Peyer's patch (tissue), 4 donors: Measurements from ENCODE around the gene PFKL. TPM values are rescaled to one million over a fixed set of nuclear protein-coding genes. Genes with fewer than 3 reads are reported as not detected.

Experiments
- DNase-seq, 3 donors: peaks; one replicate each; pipeline ENCODE4 v3.0.0-alpha.2; 2017 to 2019
- H3K27ac ChIP-seq, 4 donors: fragments of 200-600 bp; sonication (generic); one replicate each; pipeline ENCODE4 v1.5.1; 2016 to 2019
- H3K27me3 ChIP-seq, 2 donors: fragments of 200-600 bp; sonication (generic); one replicate each; pipeline ENCODE4 v1.5.1; 2019
- H3K36me3 ChIP-seq, 3 donors: fragments of 200-600 bp; sonication (generic); one replicate each; pipeline ENCODE4 v1.5.1; 2016 to 2019
- H3K4me1 ChIP-seq, 4 donors: fragments of 200-600 bp; sonication (generic); one replicate each; pipeline ENCODE4 v1.5.1; 2016 to 2019
- H3K4me3 ChIP-seq, 4 donors: fragments of 200-600 bp; sonication (generic); 1 replicate in 3 of 4; 2 replicates in 1 of 4; pipeline ENCODE4 v1.5.1; 2016 to 2019; ENCODE audit warnings: mild to moderate bottlenecking in 1 of 4
- H3K9me3 ChIP-seq, 4 donors: fragments of 200-600 bp; sonication (generic); one replicate each; pipeline ENCODE4 v1.5.1; 2016 to 2019; ENCODE audit warnings: mild to moderate bottlenecking in 1 of 4
- CTCF ChIP-seq, 6 experiments: fragments of 450-650 bp in 4 of 6; fragments of 200-600 bp in 2 of 6; sonication (generic) in 1 of 6; IDR thresholded peaks; one replicate each; pipeline ENCODE4 v1.5.1; 2017 to 2019; ENCODE audit warnings: antibody characterized with exemption in 6 of 6, mild to moderate bottlenecking in 3 of 6, moderate library complexity in 1 of 6
- POLR2A ChIP-seq, 2 donors: fragments of 450-650 bp; IDR thresholded peaks; one replicate each; pipeline ENCODE4 v1.5.1; 2017; ENCODE audit warnings: antibody characterized with exemption in 2 of 2, mild to moderate bottlenecking in 2 of 2, moderate library complexity in 2 of 2
- total RNA-seq, 4 donors: library from RNA; depleted of rRNA; stranded (reverse); fragments of >200 nt; gene quantifications; one replicate each; pipeline ENCODE4 v1.1.0, GENCODE V29; 2016

Gene PFKL
- total RNA-seq, 4 donors from 2014 or later: 192 to 404 (median 274) TPM

- H3K4me3 ChIP-seq: no peak overlapping the region
- no peaks in the 10 kb centered on the region for H3K27me3 ChIP-seq
- H3K9me3 ChIP-seq: no peaks in the 10 kb centered on the region
- DNase-seq: no peak
- no peak overlapping the region for H3K27ac ChIP-seq
- H3K4me1 ChIP-seq: peaks cover 0 to 5% (median 0%) of the 10 kb centered on the region in 4 donors
- TF ChIP-seq POLR2A (IDR thresholded peaks at IDR 0.05): no peak
- no peak for TF ChIP-seq CTCF (IDR thresholded peaks at IDR 0.05)
- H3K36me3 ChIP-seq: peaks cover 0 to 95% (median 0%) of the 10 kb centered on the region in 3 donors
Observed at GRCh38 chr21:44310628-44311507, 11.0 kb downstream of the PFKL start.

- no peak overlapping the region for H3K27ac ChIP-seq
- no peak overlapping the region for H3K4me3 ChIP-seq
- no peak for DNase-seq
- no peaks in the 10 kb centered on the region for H3K4me1 ChIP-seq
- peaks cover 0 to 95% (median 0%) of the 10 kb centered on the region in 3 donors for H3K36me3 ChIP-seq
- H3K27me3 ChIP-seq: no peaks in the 10 kb centered on the region
- no peak for TF ChIP-seq CTCF (IDR thresholded peaks at IDR 0.05)
- no peak for TF ChIP-seq POLR2A (IDR thresholded peaks at IDR 0.05)
- H3K9me3 ChIP-seq: no peaks in the 10 kb centered on the region
Observed at GRCh38 chr21:44312089-44312488, 12.2 kb downstream of the PFKL start.

- no peak for DNase-seq
- H3K36me3 ChIP-seq: peaks cover 0 to 95% (median 0%) of the 10 kb centered on the region in 3 donors
- H3K4me3 ChIP-seq: no peak overlapping the region
- TF ChIP-seq CTCF (IDR thresholded peaks at IDR 0.05) (no peak), POLR2A (IDR thresholded peaks at IDR 0.05) (no peak)
- no peaks in the 10 kb centered on the region for H3K9me3 ChIP-seq
- H3K27me3 ChIP-seq: no peaks in the 10 kb centered on the region
- no peak overlapping the region for H3K27ac ChIP-seq
- H3K4me1 ChIP-seq: no peaks in the 10 kb centered on the region
Observed at GRCh38 chr21:44312716-44313115, 12.9 kb downstream of the PFKL start.

- no peak for DNase-seq
- no peak for TF ChIP-seq CTCF (IDR thresholded peaks at IDR 0.05)
- TF ChIP-seq POLR2A (IDR thresholded peaks at IDR 0.05): no peak
- Histone ChIP-seq H3K4me1 (no peaks in the 10 kb centered on the region), H3K4me3 (no peak overlapping the region), H3K27me3 (no peaks in the 10 kb centered on the region), H3K27ac (no peak overlapping the region), H3K36me3 (peaks cover 0 to 95% (median 0%) of the 10 kb centered on the region in 3 donors), H3K9me3 (no peaks in the 10 kb centered on the region)
Observed at GRCh38 chr21:44313451-44313850, 13.6 kb downstream of the PFKL start.

- no peaks in the 10 kb centered on the region for H3K4me1 ChIP-seq
- DNase-seq: no peak
- no peaks in the 10 kb centered on the region for H3K9me3 ChIP-seq
- H3K27me3 ChIP-seq: no peaks in the 10 kb centered on the region
- H3K4me3 ChIP-seq: no peak overlapping the region
- no peak for TF ChIP-seq CTCF (IDR thresholded peaks at IDR 0.05)
- no peak for TF ChIP-seq POLR2A (IDR thresholded peaks at IDR 0.05)
- peaks cover 0 to 98% (median 0%) of the 10 kb centered on the region in 3 donors for H3K36me3 ChIP-seq
- H3K27ac ChIP-seq: no peak overlapping the region
Observed at GRCh38 chr21:44314128-44314527, 14.3 kb downstream of the PFKL start.
